Right lobe of liver (tissue), 4 donors: ENCODE measurements around the gene RFFL.

Source experiments
- CTCF ChIP-seq, 4 donors: fragments of 200-600 bp in 3 of 4; fragments of 450-650 bp in 1 of 4; IDR thresholded peaks; one replicate each; pipeline versions ENCODE4 v1.5.1 to v1.8.0; 2016 to 2022; ENCODE audit warnings: antibody characterized with exemption in 4 of 4, mild to moderate bottlenecking in 2 of 4
- POLR2A ChIP-seq: fragments of 450-650 bp; IDR thresholded peaks from one replicate; pipeline ENCODE4 v1.6.1; 2017; ENCODE audit warnings: antibody characterized with exemption, mild to moderate bottlenecking
- donor health status: DM: no; HTN: no; CAD: no.
- donor health status: DM: no; HTN: no; CAD: no.
- donor health status: DM: no; HTN: yes; CAD: no.

GRCh38 chr17:35099908-35100307 is 36.4 kb upstream of the RFFL start:
- no peak for TF ChIP-seq CTCF (IDR thresholded peaks at IDR 0.05)
- no peak for TF ChIP-seq POLR2A
